WERI-Rb-1 (cell line): ENCODE data around the gene ZMYND8.

ENCODE experiments used
- DNase-seq: peaks from one replicate; pipeline ENCODE4 v3.0.0-alpha.2; 2020
- H3K27ac ChIP-seq: fragments of 250-450 bp; sonication (Bioruptor Pico); 2 replicates; pipeline ENCODE4 v1.5.1; 2020; ENCODE audit warnings: mild to moderate bottlenecking, moderate library complexity
- H3K27me3 ChIP-seq: fragments of 250-450 bp; sonication (Bioruptor Pico); 2 replicates; pipeline ENCODE4 v1.5.1; 2021; ENCODE audit warnings: mild to moderate bottlenecking, low read depth, moderate library complexity; ENCODE audit not compliant: insufficient read depth, severe bottlenecking
- H3K36me3 ChIP-seq: fragments of 250-450 bp; sonication (Bioruptor Pico); 2 replicates; pipeline ENCODE4 v1.5.1; 2020; ENCODE audit warnings: mild to moderate bottlenecking, moderate library complexity
- H3K4me3 ChIP-seq: 2 replicates; pipeline ENCODE4 v1.5.1; 2011; ENCODE audit warnings: low read depth, mild to moderate bottlenecking, control low read depth, low read length
- H3K9me3 ChIP-seq: fragments of 250-450 bp; sonication (Bioruptor Pico); 2 replicates; pipeline ENCODE4 v1.5.1; 2021; ENCODE audit warnings: mild to moderate bottlenecking, moderate library complexity; ENCODE audit not compliant: severe bottlenecking
- CTCF ChIP-seq: IDR thresholded peaks from 2 replicates; pipeline ENCODE4 v1.5.1; 2011; ENCODE audit warnings: low read depth, mild to moderate bottlenecking, control low read depth, inconsistent platforms, low read length

Gene ZMYND8

DNA sequence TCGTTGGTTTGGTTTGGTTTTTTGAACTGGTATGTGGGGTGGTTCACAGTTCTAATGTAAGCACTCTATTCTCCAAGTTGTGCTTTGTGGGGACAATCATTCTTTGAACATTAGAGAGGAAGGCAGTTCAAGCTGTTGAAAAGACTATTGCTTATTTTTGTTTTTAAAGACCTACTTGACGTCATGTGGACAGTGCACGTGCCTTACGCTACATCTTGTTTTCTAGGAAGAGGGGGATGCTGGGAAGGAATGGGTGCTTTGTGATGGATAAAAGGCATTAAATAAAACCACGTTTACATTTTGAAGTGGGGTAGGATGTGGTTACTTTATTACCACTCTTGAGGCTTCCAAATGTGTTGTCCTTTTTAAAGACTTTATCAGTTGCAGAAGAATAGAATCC lies 168.0 kb downstream of the ZMYND8 start:
- Histone ChIP-seq H3K36me3 (peaks cover 69% of the 10 kb centered on the region), H3K27ac (no peak overlapping the region), H3K27me3 (no peaks in the 10 kb centered on the region), H3K4me3 (no peak overlapping the region), H3K9me3 (no peaks in the 10 kb centered on the region)
- TF ChIP-seq CTCF: no peak
- no peak for DNase-seq

DNA sequence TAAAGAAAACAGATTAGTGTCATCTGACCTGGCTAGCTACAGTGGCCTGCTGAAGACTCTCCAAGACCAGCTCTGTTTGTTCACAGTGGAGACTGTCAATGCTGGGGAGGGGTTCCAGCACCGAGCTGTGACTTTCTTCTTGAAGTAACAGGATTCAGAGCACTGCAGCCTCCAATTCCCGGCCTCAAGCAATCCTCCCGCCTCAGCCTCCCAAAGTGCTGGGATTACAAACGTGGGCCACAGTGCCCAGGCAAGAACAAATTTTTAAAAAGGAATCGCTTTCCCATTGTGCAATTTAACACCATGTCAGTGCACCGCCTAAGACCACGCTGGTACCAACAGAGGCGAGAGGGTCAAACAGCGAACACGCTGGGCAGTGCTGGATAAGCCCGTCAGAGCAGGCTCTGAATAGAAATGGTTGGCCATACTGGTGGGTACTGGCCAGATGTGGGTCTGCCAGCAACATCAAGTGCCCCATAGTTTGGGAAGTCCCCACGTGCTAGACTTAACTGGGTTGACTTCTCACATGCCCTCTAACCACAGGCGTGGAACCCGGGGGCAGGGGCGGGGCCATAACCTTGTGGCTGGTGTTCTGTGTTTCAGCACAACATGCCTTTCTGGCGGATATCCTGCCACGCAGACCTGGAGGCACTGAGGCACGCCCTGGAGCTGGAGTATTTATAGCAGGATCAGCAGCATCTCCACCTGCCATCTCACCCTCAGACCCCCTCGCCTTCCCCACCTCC lies 168.9 kb downstream of the ZMYND8 start:
- no peak for DNase-seq
- no peaks in the 10 kb centered on the region for H3K27me3 ChIP-seq
- TF ChIP-seq CTCF: no peak

GRCh38 chr20:47183367-47183766 lies 173.1 kb downstream of the ZMYND8 start:
- Histone ChIP-seq H3K4me3 (no peak overlapping the region), H3K27me3 (no peaks in the 10 kb centered on the region), H3K27ac (no peak overlapping the region), H3K36me3 (peaks cover 73% of the 10 kb centered on the region), H3K9me3 (no peaks in the 10 kb centered on the region)
- TF ChIP-seq CTCF: no peak
- DNase-seq: no peak

More for the DNA sequence above, 168.9 kb downstream of the ZMYND8 start:
- H3K9me3 ChIP-seq: no peaks in the 10 kb centered on the region
- H3K27ac ChIP-seq: no peak overlapping the region
- no peak overlapping the region for H3K4me3 ChIP-seq
- H3K36me3 ChIP-seq: peaks cover 78% of the 10 kb centered on the region

- peaks cover 71% of the 10 kb centered on the region for H3K36me3 ChIP-seq
- no peak overlapping the region for H3K4me3 ChIP-seq
- no peaks in the 10 kb centered on the region for H3K27me3 ChIP-seq
- no peaks in the 10 kb centered on the region for H3K9me3 ChIP-seq
- DNase-seq: no peak
- TF ChIP-seq CTCF: no peak
- H3K27ac ChIP-seq: no peak overlapping the region
Measured at GRCh38 chr20:47181056-47181862, 175.2 kb downstream of the ZMYND8 start.

- Histone ChIP-seq H3K9me3 (no peaks in the 10 kb centered on the region), H3K36me3 (peaks cover 73% of the 10 kb centered on the region), H3K27ac (no peak overlapping the region), H3K27me3 (no peaks in the 10 kb centered on the region), H3K4me3 (no peak overlapping the region)
- no peak for TF ChIP-seq CTCF
- DNase-seq: no peak
Measured at GRCh38 chr20:47179267-47179666, 177.2 kb downstream of the ZMYND8 start.
